SK-N-MC (cell line): ENCODE measurements around the gene CPLANE2.
"Not testable (repeated sequence)": the region's sequence is repeated elsewhere in the genome, so short reads cannot be mapped to it uniquely, and the experiment has no call there.

Source experiments
- DNase-seq: peaks from one replicate; pipeline ENCODE4 v3.0.0-alpha.2; 2011; ENCODE audit warnings: low read depth, low spot score
- H3K27ac ChIP-seq: fragments of 200-600 bp; sonication (generic); 2 replicates; pipeline ENCODE4 v1.5.1; 2016; ENCODE audit warnings: mixed run types
- H3K36me3 ChIP-seq: fragments of 200-600 bp; sonication (generic); 2 replicates; pipeline ENCODE4 v1.6.1; 2017; ENCODE audit warnings: antibody characterized with exemption, low read length, mixed read lengths; ENCODE audit not compliant: insufficient read depth
- H3K4me3 ChIP-seq: fragments of 200-600 bp; sonication (generic); 2 replicates; pipeline ENCODE4 v1.5.1; 2016
- H3K9ac ChIP-seq: fragments of 200-600 bp; sonication (generic); 2 replicates; pipeline ENCODE4 v1.8.0; 2017; ENCODE audit warnings: mixed run types, mixed read lengths; ENCODE audit not compliant: insufficient read length
- H3K9me3 ChIP-seq: fragments of 200-600 bp; sonication (generic); 2 replicates; pipeline ENCODE4 v1.6.1; 2017; ENCODE audit warnings: low read depth, mild to moderate bottlenecking, antibody characterized with exemption, low read length, moderate library complexity, mixed read lengths
- EZH2 ChIP-seq: fragments of 200-600 bp; sonication (generic); IDR thresholded peaks from one replicate; pipeline ENCODE4 v1.6.1; 2017; ENCODE audit warnings: antibody characterized with exemption
- FOXP2 ChIP-seq: optimal IDR thresholded peaks from 2 replicates; pipeline ENCODE3; 2011; ENCODE audit warnings: mild to moderate bottlenecking, moderate library complexity; ENCODE audit not compliant: insufficient read depth; ENCODE audit errors: extremely low read length, control extremely low read depth
- POLR2AphosphoS5 ChIP-seq: IDR thresholded peaks from 2 replicates; pipeline ENCODE4 v1.6.1; 2012; ENCODE audit warnings: mild to moderate bottlenecking, low read depth, low read length, borderline replicate concordance

Gene CPLANE2

DNA sequence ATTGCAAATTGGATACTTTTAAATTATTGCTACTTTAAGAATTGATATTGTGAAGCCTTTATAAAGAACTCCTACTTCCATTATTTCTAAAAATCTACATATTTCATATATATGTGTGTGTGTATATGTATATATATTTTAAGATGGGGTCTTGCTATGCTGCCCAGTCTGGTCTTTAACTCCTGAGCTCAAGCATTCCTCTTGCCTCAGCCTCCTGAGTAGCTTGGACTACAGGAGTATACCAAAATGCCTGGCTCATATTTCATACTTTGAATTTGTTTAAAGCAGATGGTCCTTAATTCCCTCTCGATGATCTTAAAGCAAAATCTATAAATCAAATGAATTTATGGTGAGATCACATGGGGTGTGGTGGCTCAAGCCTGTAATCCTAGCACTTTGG is 25.1 kb upstream of the CPLANE2 start:
- Histone ChIP-seq H3K4me3 (no peak overlapping the region), H3K9me3 (no peaks in the 10 kb centered on the region), H3K9ac (no peak overlapping the region), H3K36me3 (no peaks in the 10 kb centered on the region), H3K27ac (no peak overlapping the region)
- no peak for DNase-seq
- no peak for TF ChIP-seq EZH2
- TF ChIP-seq FOXP2, result no peak
- no peak for TF ChIP-seq POLR2AphosphoS5

DNA sequence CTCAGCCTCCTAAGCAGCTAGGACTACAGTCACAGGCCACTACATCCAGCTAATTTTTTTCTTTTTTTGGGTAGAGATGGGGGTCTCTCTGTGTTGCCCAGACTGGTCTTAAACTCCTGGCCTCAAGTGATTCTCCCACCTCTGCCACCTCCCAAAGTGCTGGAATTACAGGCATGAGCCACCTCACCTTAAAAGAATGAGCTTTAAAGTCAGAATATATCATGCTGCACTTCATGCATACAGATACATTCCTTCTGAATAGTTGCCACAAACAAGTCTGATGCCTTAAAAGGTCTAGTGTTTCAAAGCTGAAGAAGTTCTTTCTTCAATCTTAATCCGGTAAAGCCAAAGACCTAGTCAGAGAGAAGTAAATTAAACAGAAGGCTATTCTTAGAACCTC is 23.8 kb upstream of the CPLANE2 start:
- H3K9me3 ChIP-seq, result no peaks in the 10 kb centered on the region
- no peak for TF ChIP-seq EZH2
- no peak for TF ChIP-seq FOXP2
- no peak for TF ChIP-seq POLR2AphosphoS5
- H3K27ac ChIP-seq, result no peak overlapping the region
- peaks cover 3% of the 10 kb centered on the region for H3K36me3 ChIP-seq
- no peak overlapping the region for H3K9ac ChIP-seq
- H3K4me3 ChIP-seq, result no peak overlapping the region
- DNase-seq, result no peak

DNA sequence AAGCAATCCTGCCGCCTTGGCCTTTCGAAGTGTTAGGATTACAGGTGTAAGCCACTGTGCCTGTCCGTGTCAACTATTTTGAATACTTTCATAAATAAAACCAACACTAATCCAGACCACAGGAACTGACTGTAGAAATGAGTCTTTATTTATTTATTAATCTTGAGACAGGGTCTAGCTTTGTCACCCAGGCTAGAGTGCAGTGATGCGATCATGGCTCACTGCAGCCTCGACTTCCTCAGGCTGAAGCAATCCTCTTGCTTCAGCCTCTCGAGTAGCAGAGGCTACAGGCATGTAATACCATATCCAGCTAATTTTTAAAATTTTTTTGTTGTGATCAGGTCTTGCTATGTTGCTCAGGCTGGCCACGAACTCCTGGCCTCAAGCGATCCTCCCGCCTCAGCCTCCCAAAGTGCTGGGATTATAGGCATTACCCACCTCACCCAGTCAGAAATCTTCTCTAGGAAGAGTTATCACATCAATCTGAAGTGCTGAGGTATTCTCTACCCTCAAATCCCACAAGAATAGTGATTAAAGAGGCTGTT is 21.7 kb upstream of the CPLANE2 start:
- Histone ChIP-seq H3K36me3 (peaks cover 11% of the 10 kb centered on the region), H3K9ac (no peak overlapping the region), H3K4me3 (no peak overlapping the region), H3K27ac (no peak overlapping the region), H3K9me3 (no peaks in the 10 kb centered on the region)
- DNase-seq, result no peak
- no peak for TF ChIP-seq EZH2
- no peak for TF ChIP-seq FOXP2
- TF ChIP-seq POLR2AphosphoS5, result no peak

DNA sequence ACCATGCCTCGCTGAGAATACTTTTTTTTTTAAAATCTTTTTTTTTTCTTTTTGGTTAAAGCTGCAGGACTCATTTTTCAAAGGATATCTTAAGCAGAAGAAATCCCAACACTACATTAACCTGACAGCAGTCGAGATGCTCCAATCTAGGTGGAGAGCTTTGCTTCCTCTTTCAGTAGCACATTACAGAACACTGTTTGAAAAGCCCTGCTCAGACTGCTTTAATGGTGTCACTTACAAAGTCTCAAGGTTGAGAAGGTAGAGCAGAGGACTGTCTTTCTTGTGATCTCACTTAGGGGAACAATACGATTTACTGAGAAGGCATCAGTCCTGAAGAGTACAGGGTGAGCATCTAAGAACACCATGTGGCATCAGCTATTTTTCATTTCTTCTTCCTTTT is 21.0 kb upstream of the CPLANE2 start:
- no peaks in the 10 kb centered on the region for H3K9me3 ChIP-seq
- H3K36me3 ChIP-seq, result peaks cover 16% of the 10 kb centered on the region
- H3K9ac ChIP-seq, result no peak overlapping the region
- no peak overlapping the region for H3K27ac ChIP-seq
- no peak for DNase-seq
- no peak for TF ChIP-seq EZH2
- no peak for TF ChIP-seq FOXP2
- no peak for TF ChIP-seq POLR2AphosphoS5
- H3K4me3 ChIP-seq, result no peak overlapping the region

DNA sequence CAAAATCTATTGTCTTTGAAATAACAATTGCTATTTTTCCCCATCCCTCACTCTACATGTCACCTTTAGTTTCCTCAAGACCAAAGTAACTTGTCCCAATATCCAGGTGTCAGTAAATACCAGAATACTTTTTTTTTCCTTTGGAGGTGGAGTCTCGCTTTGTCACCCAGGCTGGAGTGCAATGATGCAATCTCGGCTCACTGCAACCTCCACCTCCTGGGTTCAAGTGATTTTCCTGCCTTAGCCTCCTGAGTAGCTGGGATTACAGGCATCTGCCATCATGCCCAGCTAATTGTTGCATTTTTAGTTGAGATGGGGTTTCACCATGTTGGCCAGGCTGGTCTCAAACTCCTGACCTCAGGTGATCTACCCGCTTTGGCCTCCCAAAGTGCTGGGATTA is 20.6 kb upstream of the CPLANE2 start:
- peaks cover 16% of the 10 kb centered on the region for H3K36me3 ChIP-seq
- DNase-seq, H3K27ac ChIP-seq, H3K4me3 ChIP-seq, H3K9me3 ChIP-seq, H3K9ac ChIP-seq: not testable (repeated sequence)

DNA sequence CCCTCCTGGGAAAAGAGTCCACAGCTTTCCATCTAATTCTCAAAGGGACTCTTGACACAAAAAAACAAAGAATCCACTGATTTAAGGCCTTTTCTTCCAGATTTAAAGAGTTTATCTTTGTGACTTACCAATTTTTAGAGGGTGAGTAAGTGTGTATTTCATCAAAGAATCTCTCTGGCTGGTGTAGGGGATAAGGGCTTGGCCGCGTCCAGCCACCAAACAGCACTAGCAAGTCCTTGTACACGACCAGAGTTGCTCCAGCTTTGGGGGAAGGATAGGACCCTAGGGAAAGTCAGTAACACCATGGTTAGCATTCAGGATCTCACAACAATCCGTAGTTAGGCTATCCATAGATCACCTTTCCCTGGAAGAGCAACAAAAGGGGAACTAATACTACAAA is 19.5 kb upstream of the CPLANE2 start:
- Histone ChIP-seq H3K4me3 (no peak overlapping the region), H3K9me3 (no peaks in the 10 kb centered on the region), H3K36me3 (peaks cover 26% of the 10 kb centered on the region), H3K9ac (no peak overlapping the region), H3K27ac (peak overlapping the region; percentile 28; the same call in 1 of the 2 replicates)
- TF ChIP-seq FOXP2 (no peak), EZH2 (no peak), POLR2AphosphoS5 (no peak)
- DNase-seq, result no peak

DNA sequence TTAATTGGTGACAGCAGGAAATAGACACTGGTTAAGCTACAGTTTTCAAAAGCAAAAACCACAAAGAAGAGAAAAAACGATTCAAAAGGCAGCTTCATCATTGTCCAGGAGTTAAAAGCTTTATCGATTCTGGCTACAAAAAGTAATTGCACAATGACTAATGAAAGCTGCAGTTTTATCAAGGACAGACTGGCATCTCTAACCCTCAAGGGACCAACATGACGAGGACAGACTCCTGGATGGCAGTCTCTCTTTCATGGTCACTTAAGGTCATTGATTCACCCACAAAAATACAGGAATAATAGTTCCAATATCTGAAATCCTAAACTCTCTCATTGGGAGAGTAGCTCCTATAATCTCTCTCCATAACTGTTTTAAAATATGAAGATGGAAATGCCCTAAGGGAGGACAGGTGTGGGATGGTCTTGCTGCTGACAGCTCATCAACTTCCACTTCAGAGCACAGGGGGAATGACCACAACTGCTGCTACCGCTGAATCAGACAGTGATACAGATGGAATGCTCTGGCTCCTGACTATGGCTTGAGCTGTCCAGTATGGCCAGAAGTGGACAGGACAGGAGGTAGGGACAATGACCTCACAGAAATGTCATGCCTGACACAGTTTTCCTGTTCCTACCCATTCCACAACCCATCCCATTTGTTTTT is 17.4 kb upstream of the CPLANE2 start:
- Histone ChIP-seq H3K27ac (peak overlapping the region; percentile 35; the same call in 1 of the 2 replicates), H3K36me3 (peaks cover 35% of the 10 kb centered on the region), H3K9ac (no peak overlapping the region), H3K4me3 (no peak overlapping the region), H3K9me3 (no peaks in the 10 kb centered on the region)
- no peak for DNase-seq
- TF ChIP-seq POLR2AphosphoS5 (no peak), EZH2 (no peak), FOXP2 (no peak)

DNA sequence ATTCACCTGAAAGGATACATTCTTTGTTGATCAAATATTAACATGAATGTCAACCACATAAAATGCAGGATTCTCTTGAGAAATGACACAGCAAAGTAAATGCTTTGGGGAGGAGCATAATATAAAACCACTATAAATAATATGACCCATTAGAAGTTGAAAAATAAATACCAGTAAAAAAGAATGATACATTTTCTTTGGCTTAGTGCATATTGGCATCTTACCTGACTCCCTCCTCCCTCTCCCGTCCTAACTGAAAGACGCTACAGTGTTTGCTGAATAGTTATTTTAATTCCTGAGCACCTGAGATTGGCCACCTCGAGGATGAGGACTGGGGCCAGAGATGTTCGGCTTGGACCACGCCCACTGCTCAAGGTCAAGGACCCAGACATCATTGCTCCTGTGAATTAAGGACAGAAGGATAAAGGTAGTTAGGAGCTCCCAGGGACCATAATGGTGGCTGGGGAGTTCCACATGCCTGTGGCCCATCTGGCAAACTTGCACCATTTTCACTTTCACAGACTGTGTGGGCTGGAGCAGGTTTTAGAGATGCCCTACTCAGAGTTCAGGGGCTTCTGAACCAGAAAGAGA is 16.4 kb upstream of the CPLANE2 start:
- Histone ChIP-seq H3K9ac (no peak overlapping the region), H3K36me3 (peaks cover 35% of the 10 kb centered on the region)
- TF ChIP-seq FOXP2, result no peak
- TF ChIP-seq EZH2, result no peak
- TF ChIP-seq POLR2AphosphoS5, result no peak

More for the DNA sequence above, 16.4 kb upstream of the CPLANE2 start:
- DNase-seq, result no peak
- H3K9me3 ChIP-seq, result no peaks in the 10 kb centered on the region
- no peak overlapping the region for H3K4me3 ChIP-seq
- H3K27ac ChIP-seq, result peak overlapping the region; percentile 3; the same call in 1 of the 2 replicates
